ENCODE measurements around the gene SRBD1.

Gene SRBD1

DNA sequence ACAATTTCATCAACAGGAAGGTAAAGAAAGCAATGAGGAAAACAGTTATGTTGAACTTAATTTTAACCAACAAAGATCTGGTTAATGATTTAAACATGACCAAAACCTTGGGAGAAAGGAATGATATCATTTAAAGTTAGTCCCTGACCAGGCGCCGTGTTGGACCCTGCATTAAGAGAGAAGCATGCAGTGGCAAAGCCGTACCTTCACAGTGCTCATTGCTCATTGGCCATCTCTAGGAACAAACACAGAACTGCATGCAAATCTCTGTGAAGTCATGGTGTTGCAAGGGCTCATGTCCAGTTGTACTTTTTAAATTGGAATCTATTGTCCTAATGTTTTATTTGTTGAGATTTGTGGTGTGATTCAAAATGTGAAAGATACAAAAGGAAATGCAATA lies 12.0 kb upstream of the SRBD1 start:
- no peak for DNase-seq (ENCODE audit: low read depth)
- TF ChIP-seq, protein P1, sequence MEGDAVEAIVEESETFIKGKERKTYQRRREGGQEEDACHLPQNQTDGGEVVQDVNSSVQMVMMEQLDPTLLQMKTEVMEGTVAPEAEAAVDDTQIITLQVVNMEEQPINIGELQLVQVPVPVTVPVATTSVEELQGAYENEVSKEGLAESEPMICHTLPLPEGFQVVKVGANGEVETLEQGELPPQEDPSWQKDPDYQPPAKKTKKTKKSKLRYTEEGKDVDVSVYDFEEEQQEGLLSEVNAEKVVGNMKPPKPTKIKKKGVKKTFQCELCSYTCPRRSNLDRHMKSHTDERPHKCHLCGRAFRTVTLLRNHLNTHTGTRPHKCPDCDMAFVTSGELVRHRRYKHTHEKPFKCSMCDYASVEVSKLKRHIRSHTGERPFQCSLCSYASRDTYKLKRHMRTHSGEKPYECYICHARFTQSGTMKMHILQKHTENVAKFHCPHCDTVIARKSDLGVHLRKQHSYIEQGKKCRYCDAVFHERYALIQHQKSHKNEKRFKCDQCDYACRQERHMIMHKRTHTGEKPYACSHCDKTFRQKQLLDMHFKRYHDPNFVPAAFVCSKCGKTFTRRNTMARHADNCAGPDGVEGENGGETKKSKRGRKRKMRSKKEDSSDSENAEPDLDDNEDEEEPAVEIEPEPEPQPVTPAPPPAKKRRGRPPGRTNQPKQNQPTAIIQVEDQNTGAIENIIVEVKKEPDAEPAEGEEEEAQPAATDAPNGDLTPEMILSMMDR (IDR thresholded peaks at IDR 0.05; ENCODE audit: insufficient read depth, low read depth, low read length, missing control alignments), result no peak
- H3K4me3 ChIP-seq (ENCODE audit: low read length), result no peak overlapping the region

DNA sequence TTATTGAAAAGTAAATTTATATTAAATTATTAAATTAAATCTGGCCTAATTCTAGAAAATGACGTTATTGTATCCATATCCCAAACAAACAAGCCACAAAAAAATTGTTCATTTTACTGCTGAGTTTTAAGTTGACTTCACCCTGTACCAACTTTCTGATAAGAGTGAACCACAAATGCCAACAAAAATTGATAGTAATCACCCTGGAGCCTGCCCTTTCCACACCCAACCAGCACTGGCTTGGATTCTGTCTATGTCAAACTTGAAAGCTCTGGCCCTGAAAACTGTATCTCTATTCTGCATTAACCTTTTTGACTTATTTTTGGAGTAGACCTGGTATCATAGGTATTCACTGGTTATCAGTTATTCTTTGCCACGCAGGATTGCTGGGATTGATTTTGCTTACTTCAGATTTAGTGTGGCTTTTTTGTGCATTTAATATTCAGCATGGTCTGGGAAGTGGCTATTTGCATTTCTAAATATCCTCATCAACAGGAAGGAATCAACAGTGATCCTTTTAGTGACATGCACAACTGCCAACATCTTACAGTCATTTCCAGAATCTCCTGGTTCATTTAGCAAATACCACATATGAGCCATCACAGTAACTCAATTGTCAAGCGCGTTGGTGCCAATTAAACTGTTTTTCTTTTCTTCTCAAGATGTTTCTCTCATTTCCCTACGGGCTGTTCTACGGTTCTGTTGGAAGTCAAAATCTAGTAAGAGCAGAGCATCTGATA lies 11.4 kb upstream of the SRBD1 start:
- no peak for DNase-seq (ENCODE audit: low read depth)
- TF ChIP-seq, protein P1 (IDR thresholded peaks at IDR 0.05; ENCODE audit: insufficient read depth, low read depth, low read length, missing control alignments), result no peak
- no peak overlapping the region for H3K4me3 ChIP-seq (ENCODE audit: low read length)

DNA sequence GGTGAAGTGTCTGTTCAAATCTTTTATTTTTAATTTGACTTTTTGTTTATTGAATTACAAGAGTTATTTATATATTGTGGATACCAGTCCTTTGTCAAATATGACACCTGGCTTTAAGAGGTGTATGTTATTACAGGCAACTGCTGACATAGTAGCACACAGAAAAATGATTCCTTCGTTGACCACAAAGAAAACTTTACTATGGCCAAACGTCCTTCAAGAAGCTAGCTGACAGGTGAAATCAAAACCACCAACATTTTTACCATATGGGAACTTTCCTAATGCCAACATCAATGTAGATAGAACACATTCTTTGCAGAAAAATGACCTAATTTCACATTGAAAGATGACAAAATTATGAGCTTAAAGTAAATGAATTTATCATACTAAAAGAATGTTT lies 6.4 kb upstream of the SRBD1 start:
- no peak overlapping the region for H3K4me3 ChIP-seq (ENCODE audit: low read length)
- no peak for DNase-seq (ENCODE audit: low read depth)
- TF ChIP-seq, protein P1 (IDR thresholded peaks at IDR 0.05; ENCODE audit: insufficient read depth, low read depth, low read length, missing control alignments), result no peak

DNA sequence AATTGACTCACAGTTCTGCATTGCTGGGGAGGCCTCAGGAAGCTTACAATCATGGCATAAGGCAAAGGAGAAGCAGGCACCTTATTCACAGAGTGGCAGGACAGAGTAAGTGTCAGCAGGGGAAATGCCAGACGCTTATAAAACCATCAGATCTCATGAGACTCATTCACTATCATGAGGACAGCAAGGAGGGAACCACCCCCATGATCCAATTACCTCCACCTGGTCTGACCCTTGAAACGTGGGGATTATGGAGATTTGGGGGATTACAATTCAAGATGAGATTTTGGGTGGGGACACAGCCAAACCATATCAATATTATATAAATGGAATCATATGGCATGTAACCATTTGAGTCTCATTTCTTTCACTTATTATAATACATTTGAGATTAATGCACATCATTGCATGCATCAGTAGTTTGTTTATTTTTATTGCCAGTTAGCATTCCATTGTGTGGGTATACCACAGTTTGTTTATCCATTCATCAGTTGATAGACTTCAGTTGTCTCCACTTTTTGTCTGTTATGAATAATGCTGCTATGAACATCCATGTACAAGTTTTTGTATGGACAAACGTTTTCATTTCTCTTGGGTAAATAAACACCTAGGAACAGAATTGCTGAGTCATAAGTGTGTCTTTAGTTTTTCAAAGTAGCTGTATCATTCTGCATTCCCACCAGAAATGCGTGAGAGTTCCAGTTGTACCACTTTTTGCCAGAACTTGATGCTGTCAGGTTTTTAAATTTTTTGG lies 5.8 kb upstream of the SRBD1 start:
- TF ChIP-seq, protein P1 (IDR thresholded peaks at IDR 0.05; ENCODE audit: insufficient read depth, low read depth, low read length, missing control alignments), result no peak
- no peak overlapping the region for H3K4me3 ChIP-seq (ENCODE audit: low read length)
- peak; percentile 83 for DNase-seq (ENCODE audit: low read depth)

DNA sequence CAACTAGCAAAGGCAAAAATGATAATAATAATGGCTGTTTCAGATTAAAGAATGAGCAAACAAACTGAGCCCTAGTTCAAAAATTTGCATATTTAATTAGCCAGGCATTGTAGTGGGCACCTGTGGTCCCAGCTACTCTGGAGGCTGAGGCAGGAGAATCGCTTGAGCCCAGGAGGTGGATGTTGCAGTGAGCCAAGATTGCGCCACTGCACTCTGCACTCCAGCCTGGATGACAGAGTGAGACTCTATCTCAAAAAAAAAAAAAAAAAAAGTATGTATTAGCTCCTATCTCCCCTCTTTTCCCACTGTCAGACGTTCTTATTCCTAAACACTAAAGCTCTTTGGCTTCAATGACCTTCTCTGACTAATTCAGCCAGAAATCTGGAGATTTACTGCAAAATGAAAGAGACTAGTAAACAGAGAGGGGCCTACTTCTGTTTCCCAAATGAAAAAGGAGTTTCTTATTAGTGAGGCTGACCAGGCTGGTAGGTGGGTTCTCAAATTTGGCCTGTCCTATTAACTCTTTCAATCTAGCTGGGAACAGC lies 3.9 kb upstream of the SRBD1 start:
- TF ChIP-seq, protein P1 (IDR thresholded peaks at IDR 0.05; ENCODE audit: insufficient read depth, low read depth, low read length, missing control alignments), result no peak
- H3K4me3 ChIP-seq (ENCODE audit: low read length), result no peak overlapping the region
- no peak for DNase-seq (ENCODE audit: low read depth)

DNA sequence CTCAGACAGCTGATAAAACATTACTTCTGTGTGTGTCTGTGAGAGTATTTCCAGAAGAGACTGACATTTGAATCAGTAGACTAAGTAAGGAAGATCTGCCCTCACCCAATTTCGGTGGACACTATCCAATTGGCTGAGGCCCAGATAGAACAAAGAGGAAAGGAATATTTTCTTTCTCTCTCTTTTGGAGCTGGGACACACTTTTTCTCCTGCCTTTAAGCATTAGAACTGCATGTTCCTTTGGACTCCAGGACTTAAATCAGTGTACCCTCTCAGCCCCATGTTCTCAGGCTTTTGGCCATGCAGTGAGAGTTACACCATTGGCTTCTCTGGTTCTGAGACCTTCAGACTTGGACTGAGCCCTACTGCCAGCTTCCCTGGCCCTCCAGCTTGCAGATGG lies 3.3 kb upstream of the SRBD1 start:
- TF ChIP-seq, protein P1 (IDR thresholded peaks at IDR 0.05; ENCODE audit: insufficient read depth, low read depth, low read length, missing control alignments), result no peak

More for the DNA sequence above, 3.3 kb upstream of the SRBD1 start:
- no peak for DNase-seq (ENCODE audit: low read depth)
- no peak overlapping the region for H3K4me3 ChIP-seq (ENCODE audit: low read length)
